Germinal center (tissue), 1 donor: Measurements from ENCODE around the gene ADSS1.

Experiments used
- DNase-seq: peaks from one replicate; pipeline ENCODE4 v3.0.0; 2012; ENCODE audit warnings: mixed read lengths, low spot score

Gene ADSS1

GRCh38 chr14:104770072-104770579, 46.1 kb downstream of the ADSS1 start:
- no peak for DNase-seq

GRCh38 chr14:104770851-104771272, 46.8 kb downstream of the ADSS1 start:
- no peak for DNase-seq

GRCh38 chr14:104771374-104771773, 47.3 kb downstream of the ADSS1 start:
- DNase-seq, result no peak

GRCh38 chr14:104771918-104772706, 48.1 kb downstream of the ADSS1 start:
- no peak for DNase-seq

- DNase-seq, result no peak
Measured at GRCh38 chr14:104772707-104773504, 48.9 kb downstream of the ADSS1 start.

GRCh38 chr14:104773505-104774452, 49.8 kb downstream of the ADSS1 start:
- DNase-seq, result no peak

GRCh38 chr14:104774453-104775072, 50.5 kb downstream of the ADSS1 start:
- DNase-seq, result no peak

- DNase-seq, result no peak
Measured at GRCh38 chr14:104775073-104775489, 51.1 kb downstream of the ADSS1 start.

- DNase-seq, result no peak
Measured at GRCh38 chr14:104776481-104776880, 52.5 kb downstream of the ADSS1 start.

GRCh38 chr14:104776961-104777807, 53.2 kb downstream of the ADSS1 start:
- DNase-seq, result no peak

- no peak for DNase-seq
Measured at GRCh38 chr14:104777808-104778249, 53.8 kb downstream of the ADSS1 start.

GRCh38 chr14:104778694-104779331, 54.8 kb downstream of the ADSS1 start:
- no peak for DNase-seq

GRCh38 chr14:104779776-104780512, 55.9 kb downstream of the ADSS1 start:
- DNase-seq, result no peak

GRCh38 chr14:104780513-104781030, 56.5 kb downstream of the ADSS1 start:
- no peak for DNase-seq

- no peak for DNase-seq
Measured at GRCh38 chr14:104781271-104782077, 57.4 kb downstream of the ADSS1 start.

- no peak for DNase-seq
Measured at GRCh38 chr14:104782086-104782807, 58.2 kb downstream of the ADSS1 start.

GRCh38 chr14:104782808-104783139, 58.7 kb downstream of the ADSS1 start:
- DNase-seq, result no peak
